Erythroblast (primary cell): ENCODE data around the gene ST8SIA6.
"Not testable (repeated sequence)": the region's sequence is repeated elsewhere in the genome, so short reads cannot be mapped to it uniquely, and the experiment has no call there.

ENCODE experiments used
- DNase-seq, 2 experiments: peaks; one replicate each; lab custom pipeline; 2025; lab: John Stamatoyannopoulos, UW
- GATA1 ChIP-seq: IDR thresholded peaks from 2 replicates; pipeline ENCODE4 v1.6.1; 2011; ENCODE audit warnings: low read depth, mild to moderate bottlenecking, control low read depth, low read length, moderate library complexity
- POLR2A ChIP-seq: IDR thresholded peaks from 2 replicates; pipeline ENCODE4 v1.6.1; 2011; ENCODE audit warnings: mild to moderate bottlenecking, low read length

ST8SIA6 gene

DNA sequence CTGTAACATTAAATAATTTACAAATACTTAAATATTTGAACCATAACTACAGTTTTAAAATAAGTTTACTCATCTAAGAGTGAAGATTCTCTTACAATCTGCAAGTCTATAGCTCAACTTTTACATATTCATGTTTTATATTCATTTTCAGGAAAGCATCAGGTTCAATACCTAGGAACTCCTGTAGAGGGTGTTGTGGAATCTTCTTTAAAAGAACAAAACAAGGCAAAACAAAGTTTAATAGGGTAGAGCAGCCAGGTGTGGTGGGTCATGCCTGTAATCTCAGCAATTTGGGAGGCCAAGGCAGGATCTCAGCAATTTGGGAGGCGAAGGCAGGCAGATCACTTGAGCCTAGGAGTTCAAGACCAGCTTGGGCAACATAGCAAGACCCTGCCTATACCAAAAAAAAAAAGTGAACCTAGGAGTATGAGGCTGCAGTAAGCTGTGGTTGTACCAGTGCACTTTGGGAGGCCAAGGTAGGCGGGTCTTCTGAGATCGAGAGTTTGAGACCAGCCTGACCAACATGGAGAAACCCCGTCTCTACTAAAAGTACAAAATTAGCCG lies 45.1 kb downstream of the ST8SIA6 start:
- peak; percentile 44 to 54 for DNase-seq
- no peak for TF ChIP-seq POLR2A
- TF ChIP-seq GATA1, result no peak

DNA sequence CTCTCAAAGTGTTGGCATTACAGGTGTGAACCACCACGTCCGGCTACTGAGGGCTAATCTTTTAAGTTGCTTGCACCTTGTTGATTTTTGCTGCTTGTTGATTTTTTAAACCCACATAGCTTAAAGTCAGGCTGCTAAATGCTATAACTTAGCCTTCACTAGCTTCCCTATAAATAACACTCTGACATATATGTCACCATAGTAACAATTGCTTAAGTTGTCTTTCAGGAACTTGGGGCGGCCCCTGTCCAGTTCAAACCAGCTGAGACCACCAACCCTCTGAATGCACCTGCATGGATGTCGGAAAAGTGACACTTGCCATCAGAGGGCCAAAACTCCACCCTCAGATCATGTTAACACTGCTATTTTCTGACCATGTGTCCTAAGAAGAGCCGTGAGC lies 47.3 kb downstream of the ST8SIA6 start:
- TF ChIP-seq GATA1 (no peak), POLR2A (no peak)
- DNase-seq, result no peak

- TF ChIP-seq GATA1, result no peak
- TF ChIP-seq POLR2A, result peak; percentile 26
- DNase-seq, result no peak
Observed at GRCh38 chr10:17406036-17406834, 48.2 kb downstream of the ST8SIA6 start.

DNA sequence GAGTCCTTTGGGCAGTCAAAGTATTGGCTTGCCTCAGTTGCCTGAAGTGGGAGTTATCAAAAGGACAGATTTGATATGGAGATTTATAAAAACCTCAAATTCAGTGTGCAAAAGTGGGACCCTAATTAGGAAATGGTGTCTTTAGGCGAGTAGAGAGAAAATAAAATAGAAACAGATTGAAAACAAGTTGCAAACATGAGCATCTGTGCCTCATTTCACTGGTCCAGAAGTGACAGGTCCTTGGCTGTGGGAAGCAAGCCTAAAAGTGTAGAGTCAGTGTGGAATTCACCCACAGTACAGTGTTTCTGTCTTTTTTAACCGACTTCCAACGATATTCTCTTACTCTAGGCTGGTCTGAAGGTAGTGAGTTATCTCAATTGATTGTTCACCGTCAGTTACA lies 51.2 kb downstream of the ST8SIA6 start:
- DNase-seq, result no peak
- no peak for TF ChIP-seq POLR2A

DNA sequence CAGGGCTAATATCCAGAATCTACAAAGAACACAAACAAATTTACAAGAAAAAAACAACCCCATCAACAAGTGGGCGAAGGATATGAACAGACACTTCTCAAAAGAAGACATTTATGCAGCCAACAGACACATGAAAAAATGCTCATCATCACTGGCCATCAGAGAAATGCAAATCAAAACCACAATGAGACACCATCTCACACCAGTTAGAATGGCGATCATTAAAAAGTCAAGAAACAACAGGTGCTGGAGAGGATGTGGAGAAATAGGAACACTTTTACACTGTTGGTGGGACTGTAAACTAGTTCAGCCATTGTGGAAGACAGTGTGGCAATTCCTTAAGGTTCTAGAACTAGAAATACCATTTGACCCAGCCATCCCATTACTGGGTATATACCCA lies 52.4 kb downstream of the ST8SIA6 start:
- DNase-seq, result not testable (repeated sequence)

DNA sequence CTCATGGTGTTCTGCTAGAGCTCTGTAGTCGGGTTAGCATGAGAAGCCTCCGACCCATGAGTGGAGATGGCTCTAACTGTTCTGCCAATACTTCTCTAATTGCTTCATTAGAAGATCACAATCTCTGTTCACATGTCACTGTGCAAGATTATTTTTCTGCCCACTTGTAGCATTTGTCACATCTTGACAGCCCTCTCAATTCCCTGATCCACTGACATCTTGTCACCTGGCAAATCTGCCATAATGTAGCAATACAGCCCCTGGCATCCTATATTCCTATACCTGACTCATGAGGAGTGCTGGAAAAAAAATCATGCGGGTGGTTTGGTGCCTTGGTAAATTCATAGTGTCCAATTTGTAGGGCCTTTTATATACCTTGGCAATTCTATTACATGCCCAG lies 58.4 kb downstream of the ST8SIA6 start:
- TF ChIP-seq POLR2A (no peak), GATA1 (no peak)
- no peak for DNase-seq

GRCh38 chr10:17394854-17395253 lies 59.5 kb downstream of the ST8SIA6 start:
- DNase-seq, result no peak
- no peak for TF ChIP-seq POLR2A
- no peak for TF ChIP-seq GATA1

GRCh38 chr10:17387861-17388503 lies 66.4 kb downstream of the ST8SIA6 start:
- no peak for DNase-seq
- no peak for TF ChIP-seq POLR2A
- TF ChIP-seq GATA1, result no peak

- TF ChIP-seq GATA1 (no peak), POLR2A (no peak)
- DNase-seq, result peak; percentile 8 to 16
Observed at GRCh38 chr10:17386616-17387075, 67.7 kb downstream of the ST8SIA6 start.

GRCh38 chr10:17386021-17386420 lies 68.4 kb downstream of the ST8SIA6 start:
- TF ChIP-seq POLR2A (no peak), GATA1 (no peak)
- no peak for DNase-seq

DNA sequence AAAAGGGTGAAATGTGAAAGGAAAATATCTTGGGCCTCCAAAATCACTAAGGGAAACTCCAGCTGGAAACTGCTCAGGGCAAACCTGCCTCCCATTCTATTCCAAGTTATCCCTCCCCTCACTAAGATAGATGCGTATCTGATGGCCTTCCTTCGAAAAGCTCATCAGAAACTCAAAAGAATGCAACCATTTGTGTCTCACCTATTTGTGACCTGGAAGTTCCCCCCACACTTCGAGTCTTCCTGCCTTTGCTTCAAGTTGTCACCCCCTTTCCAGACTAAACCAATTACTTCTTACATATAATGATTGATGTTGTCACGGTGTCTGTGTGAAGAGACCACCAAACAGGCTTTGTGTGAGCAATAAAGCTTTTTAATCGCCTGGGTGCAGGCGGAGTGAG lies 69.3 kb downstream of the ST8SIA6 start:
- no peak for DNase-seq
- no peak for TF ChIP-seq GATA1
- TF ChIP-seq POLR2A, result no peak

DNA sequence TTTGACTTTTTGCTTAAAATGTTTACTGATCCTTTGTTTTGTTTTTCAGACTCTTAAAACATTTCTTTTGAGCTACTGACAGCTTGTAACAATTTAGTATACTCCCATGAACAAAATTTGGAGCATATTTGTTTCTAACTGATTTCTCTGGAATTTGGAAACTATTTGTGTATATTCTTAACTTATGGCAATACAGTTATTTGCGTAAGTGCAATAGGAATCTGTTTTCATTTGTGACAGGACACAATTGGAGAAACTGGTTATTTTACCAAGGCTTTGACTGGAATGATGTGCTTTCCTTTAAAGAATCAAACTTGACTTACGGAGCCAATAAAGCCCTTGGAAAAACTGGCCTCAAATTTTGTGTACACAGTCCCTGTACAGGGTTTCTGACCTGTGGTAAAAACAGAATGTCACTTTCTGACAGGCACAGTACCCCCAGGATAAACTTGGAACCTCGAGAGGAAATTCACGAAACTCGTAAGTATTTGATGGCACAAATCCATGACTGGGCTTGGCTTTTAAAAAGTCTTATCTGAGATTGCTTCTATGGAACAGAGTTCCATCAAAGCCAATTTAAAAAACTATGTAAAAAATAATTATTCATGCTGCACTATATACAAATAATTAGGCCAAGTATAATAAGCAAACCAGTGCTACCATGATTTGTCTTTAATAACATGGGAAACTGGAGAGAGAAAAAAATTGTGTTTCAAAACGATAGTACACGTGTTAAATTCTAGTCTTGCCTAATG lies 70.4 kb downstream of the ST8SIA6 start:
- DNase-seq, result no peak
- TF ChIP-seq GATA1 (no peak), POLR2A (no peak)

GRCh38 chr10:17381502-17382142 lies 72.8 kb downstream of the ST8SIA6 start:
- no peak for DNase-seq
- TF ChIP-seq POLR2A (no peak), GATA1 (no peak)
